GM04503 (cell line): ENCODE data around the gene TBC1D8.
A peak's percentile ranks its signal among the peaks of the same experiment; 100 is the strongest.

Experiments used
- DNase-seq: peaks from one replicate; pipeline ENCODE4 v3.0.0-alpha.2; 2012; ENCODE audit warnings: low read depth

TBC1D8 gene

DNA sequence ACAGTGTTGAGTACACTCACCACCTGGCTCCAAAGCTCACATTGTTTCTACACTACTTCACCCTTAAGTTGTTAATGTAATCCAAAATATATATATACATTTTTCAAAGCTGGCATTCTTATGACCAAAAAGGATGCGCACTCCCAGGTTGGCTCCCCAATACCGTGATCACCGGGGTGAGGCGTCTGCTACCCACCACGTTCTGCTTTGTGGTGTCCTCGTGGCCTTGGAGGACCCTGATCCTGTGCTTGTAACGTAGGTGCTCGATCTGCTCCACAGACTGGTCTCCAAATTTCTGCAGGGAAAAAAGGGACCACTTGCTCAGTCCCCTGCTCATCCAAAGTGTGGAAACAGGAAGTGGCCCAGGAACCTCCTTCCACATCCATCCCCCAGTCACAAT, 123.3 kb downstream of the TBC1D8 start:
- no peak for DNase-seq

DNA sequence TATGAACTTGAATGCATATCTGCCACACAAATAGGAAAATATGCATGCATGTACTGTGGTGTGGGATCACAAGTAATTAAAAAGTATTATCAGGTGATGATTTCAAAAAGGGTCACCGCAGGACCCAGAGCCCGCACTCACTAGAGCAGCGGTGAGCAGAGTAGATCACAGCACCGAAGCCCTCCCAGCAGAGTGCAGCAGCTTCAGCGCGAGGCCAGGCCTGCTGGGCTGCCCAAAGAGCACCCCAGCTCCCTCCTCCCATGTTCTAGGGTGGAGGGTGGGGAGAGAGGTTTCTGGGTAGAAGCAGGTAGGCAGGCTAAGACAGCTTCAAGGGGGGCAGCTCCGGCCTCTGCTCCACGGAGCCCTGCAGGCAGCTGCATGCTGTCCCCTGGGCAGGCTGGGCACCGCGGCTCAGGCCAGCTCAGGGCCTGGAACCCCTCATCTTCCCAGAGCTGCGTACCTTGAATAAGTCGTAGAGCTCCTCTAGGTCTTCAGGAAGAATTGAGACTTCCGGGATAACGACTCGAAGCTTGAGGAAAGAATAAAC, 124.2 kb downstream of the TBC1D8 start:
- no peak for DNase-seq

DNA sequence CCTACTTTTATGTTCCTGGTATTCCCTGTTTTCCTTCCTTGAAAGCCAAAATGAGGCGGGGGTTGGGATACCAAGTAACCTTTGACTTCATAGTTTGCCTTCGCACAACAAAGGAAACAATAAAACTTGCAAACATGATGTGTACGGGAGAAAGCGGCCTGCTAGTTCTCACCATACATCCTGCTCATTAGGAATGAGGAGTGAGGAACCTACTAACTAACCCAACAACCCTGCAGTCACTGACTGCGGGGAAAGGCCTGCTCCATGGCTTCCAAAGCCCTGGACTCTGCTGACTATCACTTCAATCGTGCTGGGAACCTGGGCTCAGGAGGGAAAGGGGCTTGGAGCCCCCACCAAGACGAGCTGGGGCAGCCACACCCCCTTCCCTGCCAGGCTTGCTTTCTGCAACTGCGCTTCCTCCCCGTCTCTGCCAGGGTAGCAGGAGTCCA, 124.9 kb downstream of the TBC1D8 start:
- DNase-seq = no peak

DNA sequence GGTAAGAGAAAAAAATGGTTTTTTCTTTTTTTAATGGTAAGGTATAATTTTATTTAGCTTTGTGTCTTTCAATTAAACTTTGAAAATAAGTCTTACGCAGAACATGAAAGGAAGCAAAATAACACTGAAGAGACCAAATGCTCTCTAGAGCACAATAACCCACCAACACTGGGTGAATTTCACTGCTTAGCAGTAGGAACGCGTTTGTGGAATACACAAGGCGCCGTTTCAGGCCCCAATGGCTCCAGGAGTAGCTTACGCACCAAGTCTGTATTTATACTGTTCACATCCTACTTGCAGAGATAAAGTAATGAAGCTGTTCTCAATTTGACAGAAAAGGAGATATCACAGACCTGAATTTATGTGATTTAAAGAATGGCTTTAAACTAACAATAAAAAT, 125.6 kb downstream of the TBC1D8 start:
- DNase-seq = no peak

GRCh38 chr2:101023327-101024107, 127.7 kb downstream of the TBC1D8 start:
- no peak for DNase-seq

GRCh38 chr2:101022221-101022620, 129.0 kb downstream of the TBC1D8 start:
- DNase-seq = no peak

GRCh38 chr2:101018934-101019333, 132.2 kb downstream of the TBC1D8 start:
- no peak for DNase-seq

GRCh38 chr2:101017371-101017770, 133.8 kb downstream of the TBC1D8 start:
- no peak for DNase-seq

DNA sequence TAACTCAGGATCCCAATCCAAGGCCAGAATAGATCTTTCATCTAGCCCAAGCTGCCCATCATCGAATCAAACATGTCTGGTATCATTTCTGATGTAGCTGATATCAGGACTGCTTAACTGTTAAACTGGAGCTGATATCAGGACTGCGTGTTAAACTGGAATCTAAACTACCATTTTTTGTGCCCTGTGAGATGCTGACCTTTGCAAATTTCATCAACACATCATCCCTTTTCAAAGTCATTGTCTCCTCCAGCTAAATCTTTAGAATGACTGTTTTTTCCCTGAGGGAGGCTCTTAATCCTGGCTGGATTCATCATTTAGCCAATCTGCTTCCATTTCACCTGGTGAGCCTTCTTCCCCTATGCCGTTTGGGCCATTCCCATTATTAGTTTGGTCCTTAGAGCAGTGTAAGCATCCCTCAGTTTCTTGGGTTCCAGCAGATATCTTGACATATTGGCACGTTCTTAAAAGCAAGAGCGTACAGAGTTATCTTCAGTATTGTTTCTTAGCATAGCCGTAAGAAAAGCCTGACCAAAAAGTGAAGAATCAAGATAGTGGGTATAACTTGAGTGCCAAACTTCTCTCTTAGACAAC, 136.8 kb downstream of the TBC1D8 start:
- DNase-seq = no peak

GRCh38 chr2:101012706-101013181, 138.4 kb downstream of the TBC1D8 start:
- DNase-seq = no peak

DNA sequence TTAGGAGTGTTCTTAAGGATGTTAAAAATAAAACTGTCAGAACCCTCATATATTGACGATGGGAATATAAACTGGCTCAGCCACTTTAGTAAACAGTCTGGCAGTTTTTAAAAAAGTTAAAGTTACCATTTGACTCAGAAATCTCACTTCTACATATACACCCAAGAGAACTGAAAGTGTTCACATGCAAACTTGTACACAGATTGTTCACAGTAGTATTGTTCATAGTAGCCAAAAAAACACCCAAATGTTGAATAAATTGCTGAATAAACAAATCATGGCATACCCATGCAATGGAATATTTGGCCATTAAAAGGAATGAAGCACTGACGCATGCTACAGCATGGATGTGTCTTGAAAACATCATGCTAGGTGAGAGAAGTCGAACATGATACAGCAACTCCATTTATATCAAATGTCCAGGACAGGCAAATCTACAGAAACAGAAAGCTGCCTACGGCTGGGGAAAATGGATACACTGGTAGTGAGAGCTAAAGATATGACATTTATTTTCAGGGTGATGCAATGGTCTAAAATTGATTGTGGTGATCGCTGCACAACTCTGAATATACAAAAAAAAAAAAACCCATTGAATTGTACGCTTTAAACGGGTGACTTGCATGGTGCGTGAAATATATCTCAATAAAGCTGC, 139.0 kb downstream of the TBC1D8 start:
- DNase-seq = no peak

- DNase-seq = no peak
These were observed 140.0 kb downstream of the TBC1D8 start for GRCh38 chr2:101011152-101011551.

DNA sequence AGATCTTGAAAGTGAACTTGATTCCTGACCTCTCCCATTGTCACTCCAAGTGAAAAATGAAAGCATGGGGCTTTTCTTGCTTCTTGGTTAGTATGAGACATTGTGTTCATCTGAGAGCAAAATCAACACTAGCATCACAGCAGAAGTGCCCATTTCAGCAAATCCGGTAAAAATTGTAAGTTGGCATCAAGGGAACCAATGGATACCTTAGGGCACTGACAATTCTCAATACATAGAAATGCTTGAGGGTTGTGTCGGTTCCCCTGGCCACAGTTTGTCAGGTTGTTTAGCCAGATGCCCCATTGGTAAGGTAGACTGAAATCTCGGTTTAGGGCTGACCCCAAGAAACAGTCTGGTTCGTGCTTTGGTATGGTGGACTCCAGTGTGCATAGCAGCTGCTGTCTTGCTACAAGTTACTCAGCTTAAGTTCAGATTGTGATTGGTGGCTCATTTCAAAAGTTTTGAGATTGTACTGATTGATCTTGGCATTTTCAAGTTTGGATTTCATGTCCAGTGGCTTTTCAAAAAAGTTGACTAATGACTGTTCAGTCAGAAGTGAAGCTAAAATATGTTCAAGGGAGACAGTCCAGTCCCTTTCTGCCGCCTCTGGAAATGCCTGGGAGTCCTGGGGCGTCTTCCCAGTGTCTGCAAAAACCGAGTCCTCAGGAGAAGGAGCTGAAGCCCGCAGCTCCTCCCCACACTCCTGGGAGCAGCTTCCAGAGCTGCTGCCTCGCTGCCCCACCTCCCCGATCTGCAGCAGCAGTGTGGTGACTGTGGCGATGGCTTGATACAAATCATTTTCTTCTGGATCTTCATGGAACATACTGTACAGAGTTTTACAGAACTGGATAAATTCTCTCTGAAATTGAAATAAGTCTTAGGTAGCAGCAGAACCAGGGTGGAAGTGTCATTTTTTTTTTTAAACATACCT, 143.5 kb downstream of the TBC1D8 start:
- DNase-seq = no peak

DNA sequence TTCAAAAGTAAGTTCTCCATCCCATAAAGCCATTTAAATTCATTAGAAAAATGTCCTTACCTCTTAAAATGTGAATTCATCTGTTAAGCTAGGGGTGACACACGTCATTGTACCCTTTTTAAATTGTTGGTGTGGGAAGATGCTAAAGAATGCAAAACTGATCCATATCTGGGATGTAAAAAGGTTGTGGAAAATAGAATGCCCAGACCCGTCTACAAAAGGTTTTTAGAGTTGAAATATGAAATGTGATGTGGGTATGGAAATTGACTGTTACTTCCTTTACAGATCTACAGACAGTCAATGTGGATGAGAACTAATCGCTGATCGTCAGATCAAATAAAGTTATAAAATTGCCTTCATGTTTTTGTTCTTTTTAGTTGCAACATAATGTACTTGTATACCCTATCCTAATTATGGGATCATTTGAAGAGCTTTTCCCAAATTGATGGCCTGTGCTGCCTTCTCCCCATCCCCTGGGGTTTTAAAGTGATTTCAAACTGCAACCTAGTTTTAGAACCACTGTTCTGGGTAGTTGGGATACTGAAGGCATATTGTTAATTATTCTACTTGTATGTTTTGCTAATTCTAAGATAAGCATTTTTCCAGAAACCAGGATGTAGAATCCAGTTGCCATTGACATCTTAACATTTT, 145.0 kb downstream of the TBC1D8 start:
- no peak for DNase-seq

DNA sequence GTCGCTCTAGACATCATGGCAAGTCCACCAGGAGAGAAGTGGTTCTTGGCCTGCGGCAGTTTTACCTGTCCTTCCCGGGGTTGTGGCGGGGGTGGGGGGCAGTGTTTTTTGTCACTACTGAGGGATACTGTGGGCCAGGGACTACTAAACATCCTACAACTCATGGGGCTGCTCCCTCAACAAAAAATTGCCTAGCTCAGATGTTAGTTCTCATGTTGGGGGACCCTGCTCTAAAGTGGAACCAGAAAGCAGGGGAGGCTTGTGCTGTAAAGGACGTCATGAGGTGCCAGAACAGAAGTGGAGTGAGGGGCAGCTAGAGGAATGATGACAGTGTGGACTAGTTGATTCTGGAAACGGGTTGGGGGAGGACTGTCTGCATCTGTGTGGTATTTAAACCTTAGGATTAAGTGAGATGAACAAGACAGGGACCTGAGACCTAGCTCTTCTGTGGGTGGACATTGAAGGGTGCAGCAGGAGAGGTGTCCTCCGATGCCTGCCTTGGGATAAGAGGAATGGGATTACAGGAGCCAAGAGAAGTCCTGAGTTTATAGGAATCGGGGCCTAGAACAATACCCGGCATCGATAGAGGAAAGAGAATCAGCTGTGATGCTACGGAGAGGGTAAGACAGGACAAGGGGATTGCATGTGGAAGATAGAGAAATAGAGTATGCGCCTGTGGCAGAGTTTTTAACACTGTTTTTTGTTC, 146.4 kb downstream of the TBC1D8 start:
- DNase-seq = no peak

- no peak for DNase-seq
These were observed 147.9 kb downstream of the TBC1D8 start for GRCh38 chr2:101003278-101003775.

DNA sequence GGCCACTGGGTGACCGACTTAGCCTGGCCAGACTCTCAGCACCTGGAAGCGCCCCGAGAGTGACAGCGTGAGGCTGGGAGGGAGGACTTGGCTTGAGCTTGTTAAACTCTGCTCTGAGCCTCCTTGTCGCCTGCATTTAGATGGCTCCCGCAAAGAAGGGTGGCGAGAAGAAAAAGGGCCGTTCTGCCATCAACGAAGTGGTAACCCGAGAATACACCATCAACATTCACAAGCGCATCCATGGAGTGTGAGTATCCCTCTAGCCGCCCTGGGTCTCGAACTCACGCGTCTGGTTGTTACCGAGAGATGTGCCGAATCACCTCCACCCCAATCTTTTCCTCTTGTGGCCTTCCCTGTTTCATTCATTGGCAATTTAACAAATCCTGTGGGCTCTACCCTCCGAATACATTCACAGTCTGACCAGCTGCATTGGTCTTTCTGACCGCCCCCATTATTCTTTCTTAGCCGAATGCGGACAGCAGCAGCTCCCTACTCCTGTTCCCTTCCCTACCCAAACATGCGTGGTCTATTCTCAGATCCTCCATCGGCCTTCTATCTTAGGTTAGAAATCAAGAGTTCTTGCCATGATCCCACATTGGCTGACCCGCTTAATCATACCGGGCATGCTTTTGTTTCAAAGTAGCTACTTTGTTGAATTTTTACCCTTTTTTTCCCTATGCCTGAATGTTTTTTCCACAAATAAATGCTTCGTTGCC, 148.5 kb downstream of the TBC1D8 start:
- no peak for DNase-seq

GRCh38 chr2:101001691-101002561, 149.3 kb downstream of the TBC1D8 start, which contains the start of gene RPL31:
Gene RPL31, plus strand, starts transcription at chr2:101002289. Its CDS starts 413 bp downstream, at chr2:101002702.
- peak; percentile 73 for DNase-seq

DNA sequence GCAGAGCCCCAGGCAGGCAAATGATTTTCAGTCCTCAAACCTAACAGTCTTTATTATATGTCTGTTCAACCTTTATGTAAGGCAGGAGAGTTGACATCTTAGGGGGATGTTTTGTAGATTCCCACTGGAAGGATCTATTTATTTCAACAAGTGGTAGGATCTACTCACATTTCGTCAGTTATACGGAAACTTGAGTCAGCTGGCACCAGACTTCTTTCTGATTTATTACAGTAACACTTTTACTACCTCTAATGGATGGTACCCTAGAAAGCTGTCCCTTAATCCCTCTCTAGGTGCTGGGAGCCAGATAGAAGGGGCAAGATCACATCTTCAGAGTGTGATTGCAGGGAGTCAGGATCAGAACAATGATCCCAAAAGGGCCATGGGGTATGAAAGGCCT, 151.2 kb downstream of the TBC1D8 start:
- DNase-seq = no peak
